H9 (cell line): Measurements from ENCODE around the gene PRPF8. TPM values are rescaled to one million over a fixed set of nuclear protein-coding genes. Genes with fewer than 3 reads are reported as not detected.

Experiments
- DNase-seq: peaks from one replicate; pipeline ENCODE4 v3.0.0-alpha.2; 2017
- H2AFZ ChIP-seq: one replicate; pipeline ENCODE4 v1.6.1; 2013; ENCODE audit warnings: mild to moderate bottlenecking, low read length, control low read depth, moderate library complexity
- H2AK5ac ChIP-seq: 2 replicates; pipeline ENCODE4 v1.6.1; 2013; ENCODE audit warnings: low read length, control low read depth, mixed read lengths; ENCODE audit not compliant: insufficient read length
- H2BK120ac ChIP-seq: one replicate; pipeline ENCODE4 v1.6.1; 2013; ENCODE audit warnings: low read depth, mild to moderate bottlenecking, low read length, control low read depth, inconsistent platforms; ENCODE audit not compliant: poor library complexity, severe bottlenecking
- H2BK12ac ChIP-seq: 2 replicates; pipeline ENCODE4 v1.6.1; 2013; ENCODE audit warnings: low read length, control low read depth, mixed read lengths, low read depth; ENCODE audit not compliant: insufficient read length
- H2BK15ac ChIP-seq: 2 replicates; pipeline ENCODE4 v1.6.1; 2013; ENCODE audit warnings: low read depth, low read length, control low read depth
- H2BK20ac ChIP-seq: one replicate; pipeline ENCODE4 v1.6.1; 2013; ENCODE audit warnings: low read depth, mild to moderate bottlenecking, low read length, control low read depth, inconsistent platforms; ENCODE audit not compliant: poor library complexity, severe bottlenecking
- H2BK5ac ChIP-seq: 2 replicates; pipeline ENCODE4 v1.6.1; 2013; ENCODE audit warnings: low read length, control low read depth, mixed read lengths; ENCODE audit not compliant: insufficient read length
- H3K14ac ChIP-seq: 2 replicates; pipeline ENCODE4 v1.6.1; 2013; ENCODE audit warnings: low read length, control low read depth; ENCODE audit not compliant: insufficient read depth
- H3K18ac ChIP-seq: 2 replicates; pipeline ENCODE4 v1.6.1; 2013; ENCODE audit warnings: low read depth, mild to moderate bottlenecking, mixed read lengths, low read length, control low read depth; ENCODE audit not compliant: insufficient read length
- H3K23ac ChIP-seq: 2 replicates; pipeline ENCODE4 v1.6.1; 2013; ENCODE audit warnings: low read length, control low read depth, mixed read lengths, low read depth; ENCODE audit not compliant: insufficient read length
- H3K23me2 ChIP-seq: 2 replicates; pipeline ENCODE4 v1.6.1; 2013; ENCODE audit warnings: low read depth, mild to moderate bottlenecking, mixed read lengths, low read length, control low read depth; ENCODE audit not compliant: insufficient read length, poor library complexity, severe bottlenecking
- H3K27ac ChIP-seq: 2 replicates; pipeline ENCODE4 v1.5.1; 2013; ENCODE audit warnings: low read length, control low read depth, mixed read lengths, low read depth; ENCODE audit not compliant: insufficient read length
- H3K27me3 ChIP-seq: 2 replicates; pipeline ENCODE4 v1.6.1; 2013; ENCODE audit warnings: low read length, control low read depth, inconsistent platforms; ENCODE audit not compliant: insufficient read depth
- H3K4ac ChIP-seq: 2 replicates; pipeline ENCODE4 v1.6.1; 2013; ENCODE audit warnings: low read depth, mild to moderate bottlenecking, control low read depth, inconsistent platforms, low read length, moderate library complexity
- H3K4me1 ChIP-seq: 2 replicates; pipeline ENCODE4 v1.6.1; 2013; ENCODE audit warnings: low read length, control low read depth, inconsistent platforms; ENCODE audit not compliant: insufficient read depth
- H3K4me2 ChIP-seq: 2 replicates; pipeline ENCODE4 v1.6.1; 2013; ENCODE audit warnings: low read length, control low read depth, mixed read lengths; ENCODE audit not compliant: insufficient read length, insufficient read depth
- H3K56ac ChIP-seq: 2 replicates; pipeline ENCODE4 v1.6.1; 2013; ENCODE audit warnings: low read depth, mild to moderate bottlenecking, mixed read lengths, low read length, control low read depth; ENCODE audit not compliant: insufficient read length
- H3K79me1 ChIP-seq: 2 replicates; pipeline ENCODE4 v1.6.1; 2013; ENCODE audit warnings: low read depth, mild to moderate bottlenecking, moderate library complexity, low read length, control low read depth, inconsistent platforms; ENCODE audit not compliant: insufficient read depth, poor library complexity, severe bottlenecking
- H3K79me2 ChIP-seq: 2 replicates; pipeline ENCODE4 v1.6.1; 2013; ENCODE audit warnings: low read length, control low read depth, inconsistent platforms; ENCODE audit not compliant: insufficient read depth
- H3K9ac ChIP-seq: 2 replicates; pipeline ENCODE4 v1.6.1; 2013; ENCODE audit warnings: low read length, control low read depth, mixed read lengths; ENCODE audit not compliant: insufficient read length; ENCODE audit errors: extremely low read depth
- H3K9me3 ChIP-seq: one replicate; pipeline ENCODE4 v1.6.1; 2013; ENCODE audit warnings: low read depth, low read length, inconsistent platforms; ENCODE audit not compliant: control insufficient read depth
- H3T11ph ChIP-seq: one replicate; pipeline ENCODE4 v1.6.1; 2013; ENCODE audit warnings: mild to moderate bottlenecking, low read length, control low read depth, inconsistent platforms
- H4K20me1 ChIP-seq: one replicate; pipeline ENCODE4 v1.6.1; 2013; ENCODE audit not compliant: control insufficient read depth, insufficient read length, insufficient read depth
- H4K5ac ChIP-seq: 2 replicates; pipeline ENCODE4 v1.6.1; 2013; ENCODE audit warnings: low read depth, mild to moderate bottlenecking, mixed read lengths, low read length, control low read depth; ENCODE audit not compliant: insufficient read length
- H4K8ac ChIP-seq: replicated peaks from 2 replicates; pipeline ENCODE4 v1.6.1; 2013; ENCODE audit warnings: low read length, control low read depth, mixed read lengths, low read depth; ENCODE audit not compliant: insufficient read length
- H4K91ac ChIP-seq: 2 replicates; pipeline ENCODE4 v1.6.1; 2013; ENCODE audit warnings: low read depth, mild to moderate bottlenecking, moderate library complexity, mixed read lengths, low read length, control low read depth; ENCODE audit not compliant: insufficient read length
- H3K27ac Mint-ChIP-seq, 3 experiments: 2 replicates in 2 of 3; 3 replicates in 1 of 3; pipeline ENCODE4 v1.8.0; 2020 to 2021; ENCODE audit warnings: mixed read lengths in 3 of 3, mild to moderate bottlenecking in 1 of 3, moderate library complexity in 1 of 3
- H3K27me3 Mint-ChIP-seq: 2 replicates; pipeline ENCODE4 v1.8.0; 2021; ENCODE audit warnings: low read depth, mild to moderate bottlenecking, moderate library complexity, mixed read lengths
- H3K36me3 Mint-ChIP-seq, 3 experiments: 2 replicates in 2 of 3; 3 replicates in 1 of 3; pipeline ENCODE4 v1.8.0; 2020 to 2021; ENCODE audit warnings: low read depth in 3 of 3, mixed read lengths in 3 of 3; ENCODE audit not compliant: insufficient read depth in 1 of 3
- H3K4me1 Mint-ChIP-seq, 2 experiments: 2 replicates each; pipeline ENCODE4 v1.8.0; 2020; ENCODE audit warnings: mixed read lengths in 2 of 2
- H3K4me3 Mint-ChIP-seq, 2 experiments: 2 replicates in 1 of 2; 3 replicates in 1 of 2; pipeline ENCODE4 v1.8.0; 2020 to 2021; ENCODE audit warnings: mild to moderate bottlenecking in 2 of 2, mixed read lengths in 2 of 2, moderate library complexity in 1 of 2
- H3K9me3 Mint-ChIP-seq, 2 experiments: 2 replicates in 1 of 2; 3 replicates in 1 of 2; pipeline ENCODE4 v1.8.0; 2020; ENCODE audit warnings: mild to moderate bottlenecking in 2 of 2, mixed read lengths in 2 of 2, moderate library complexity in 1 of 2
- CTCF ChIP-seq: fragments of 200-600 bp; sonication (generic); conservative IDR thresholded peaks from 3 replicates; pipeline ENCODE4 v1.8.0; 2021; ENCODE audit warnings: antibody characterized with exemption, mild to moderate bottlenecking
- WGBS: extraction: QIAGEN DNeasy Blood & Tissue Kit; methylation state at CpG from one replicate; pipeline ENCODE4 v1.1.7; 2013; ENCODE audit warnings: missing lambda C conversion rate, low lambda C conversion rate, mixed read lengths; ENCODE audit not compliant: insufficient read length; ENCODE audit errors: extremely low coverage; 5-methylcytosine and 5-hydroxymethylcytosine counted together
- total RNA-seq: library from RNA; stranded (reverse); gene quantifications from 2 replicates; pipeline ENCODE4 v1.2.1, GENCODE V29; 2021

PRPF8 gene
- total RNA-seq, 1 experiment from 2014 or later, result 408 TPM

GRCh38 chr17:1624650-1625049, 60.0 kb downstream of the PRPF8 start:
- no peak overlapping the region for H2BK5ac ChIP-seq
- no peak overlapping the region for H2BK12ac ChIP-seq
- H3K14ac ChIP-seq, result no peak overlapping the region; the same call in 1 of the 2 replicates
- Mint-ChIP-seq H3K4me3 (no peak overlapping the region), H3K27ac (no peak overlapping the region; a peak in 2 of 7 replicates), H3K27me3 (no peaks in the 10 kb centered on the region; the same call in 1 of the 2 replicates), H3K36me3 (peaks cover 0 to 5% (median 3%) of the 10 kb centered on the region in 3 experiments; a peak in 5 of 7 replicates), H3K9me3 (no peaks in the 10 kb centered on the region), H3K4me1 (peaks cover 26 to 28% of the 10 kb centered on the region in 2 experiments)
- H3K4me2 ChIP-seq, result no peak overlapping the region
- H3K23ac ChIP-seq, result no peak overlapping the region
- no peak overlapping the region for H4K8ac ChIP-seq
- TF ChIP-seq CTCF, result no peak
- no peaks in the 10 kb centered on the region for H4K20me1 ChIP-seq
- no peak overlapping the region for H3K9ac ChIP-seq
- H2BK120ac ChIP-seq, result no peak overlapping the region
- peaks cover 14% of the 10 kb centered on the region for H3K23me2 ChIP-seq
- H2BK15ac ChIP-seq, result no peak overlapping the region
- no peak overlapping the region for H3K4ac ChIP-seq
- H3K18ac ChIP-seq, result no peak overlapping the region
- H3K9me3 ChIP-seq, result no peaks in the 10 kb centered on the region
- DNase-seq, result no peak
- no peak overlapping the region for H2AK5ac ChIP-seq
- H3K27ac ChIP-seq, result no peak overlapping the region
- H3K79me2 ChIP-seq, result no peaks in the 10 kb centered on the region; the same call in 1 of the 2 replicates
- whole genome bisulfite sequencing, result no CpG with 5 or more reads among the region's 12 CpGs
- no peaks in the 10 kb centered on the region; the same call in 1 of the 2 replicates for H3K4me1 ChIP-seq
- no peak overlapping the region for H3K56ac ChIP-seq
- H3K27me3 ChIP-seq, result no peaks in the 10 kb centered on the region
- H4K5ac ChIP-seq, result no peak overlapping the region
- H4K91ac ChIP-seq, result no peak overlapping the region
- H2BK20ac ChIP-seq, result no peak overlapping the region
- H3T11ph ChIP-seq, result no peak overlapping the region
- no peak overlapping the region for H2AFZ ChIP-seq
- no peaks in the 10 kb centered on the region for H3K79me1 ChIP-seq
